ENCODE measurements around the gene PDZD7. TPM values are rescaled to one million over a fixed set of nuclear protein-coding genes. Genes with fewer than 3 reads are reported as not detected.

PDZD7 gene
- total and polyA plus RNA-seq, 9 of the 15 experiments (the other 6 are each of a cell fraction or from before 2014, with no cell fraction given): 0.04 to 0.24 (median 0.08) TPM; not detected in 3

- no peaks in the 10 kb centered on the region for H3K79me2 ChIP-seq (ENCODE audit: control insufficient read depth, insufficient read depth, low read length)
- CTCF ChIA-PET (ENCODE audit: low intra/inter-chr PET ratio): no interaction called here
- POLR2A ChIA-PET: interaction anchor here (0.6 to 1.2 kb wide), 3 partner anchors 11 to 16 kb away, joined by 3 to 4 read pairs (median 4); no protein-coding TSS in a partner anchor
- FAIRE-seq (no peak), ATAC-seq (no peak), DNase-seq (ENCODE audit: extremely low read depth in 1 of 4, low spot score in 3 of 4) (no peak)
- H3K36me3 ChIP-seq (ENCODE audit: control insufficient read depth, insufficient read depth, low read length): no peaks in the 10 kb centered on the region
- H4K20me1 ChIP-seq (replicated peaks; ENCODE audit: control insufficient read depth, insufficient read depth, low read length): no peaks in the 10 kb centered on the region
- H3K9ac ChIP-seq (ENCODE audit: insufficient read depth in 1 of 2, low read depth in 2 of 2, low read length in 2 of 2): no peak overlapping the region
- H3K4me2 ChIP-seq (ENCODE audit: insufficient read depth, low read length): no peak overlapping the region
- no peak overlapping the region for H2AFZ ChIP-seq (ENCODE audit: low read depth, low read length)
- H3K27ac ChIP-seq (ENCODE audit: extremely low read depth, low read depth, low read length): no peak overlapping the region
- 15% methylated on average over 6 of the region's 10 CpGs for WGBS (ENCODE audit: insufficient coverage, low coverage, missing lambda C conversion rate)
- no peak for TF ChIP-seq ZNF830 (CRISPR knock-in tag; IDR thresholded peaks at IDR 0.05)
- no peak for TF ChIP-seq NELFE (IDR thresholded peaks at IDR 0.05; ENCODE audit: insufficient read depth, insufficient read length)
- TF ChIP-seq POLR2AphosphoS2 (IDR thresholded peaks at IDR 0.05; ENCODE audit: low read length): no peak
- no peak for TF ChIP-seq AFF4 (CRISPR knock-in tag; IDR thresholded peaks at IDR 0.05)
- TF ChIP-seq SMC3 (conservative IDR thresholded peaks at IDR 0.05; ENCODE audit: insufficient read depth, low read depth, low read length): no peak
- no peak for TF ChIP-seq ZNF263 (CRISPR knock-in tag; IDR thresholded peaks at IDR 0.05; ENCODE audit: borderline replicate concordance)
- TF ChIP-seq DNMT1 (IDR thresholded peaks at IDR 0.05): no peak
- no peak for TF ChIP-seq NFRKB (IDR thresholded peaks at IDR 0.05; ENCODE audit: low read depth)
- TF ChIP-seq DIDO1 (tag; IDR thresholded peaks at IDR 0.05; ENCODE audit: low read depth): no peak
- H3K9me3 ChIP-seq (replicated peaks; ENCODE audit: control insufficient read depth, insufficient read depth, low read depth, low read length): no peaks in the 10 kb centered on the region
- peaks cover 2 to 4% of the 10 kb centered on the region in 2 experiments; a peak in 4 of 5 replicates for H3K27me3 ChIP-seq (ENCODE audit: control insufficient read depth in 2 of 2, insufficient read depth in 2 of 2, low read length in 2 of 2)
- H3K4me1 ChIP-seq (replicated peaks in 1 of 2; ENCODE audit: control insufficient read depth in 2 of 2, insufficient read depth in 2 of 2, low read length in 2 of 2): peaks cover 0 to 28% of the 10 kb centered on the region in 2 experiments; a peak in 4 of 5 replicates
- intact Hi-C loops (cut with micrococcal nuclease) (no loop called here), in situ Hi-C loops (cut with MboI) (no loop called here)
- no peaks in the 10 kb centered on the region for H3K9me1 ChIP-seq (ENCODE audit: control insufficient read depth, insufficient read depth, low read length)
- no TSS peak for BruUV-seq (replicated peaks)
- H3K4me3 ChIP-seq: no peak overlapping the region
Observed at GRCh38 chr10:101027106-101027720, 3.7 kb downstream of the PDZD7 start.
